Progenitor cell of endocrine pancreas (in vitro differentiated cells): ENCODE data around the gene PTPN20. TPM values are rescaled to one million over a fixed set of nuclear protein-coding genes. Genes with fewer than 3 reads are reported as not detected.

Experiments
- DNase-seq: peaks from one replicate; pipeline ENCODE4 v3.0.0; 2021; ENCODE audit warnings: low spot score; ENCODE audit not compliant: unreplicated experiment
- H3K27ac Mint-ChIP-seq: 2 replicates; pipeline ENCODE4 v1.8.0; 2021; ENCODE audit warnings: mild to moderate bottlenecking, moderate library complexity, mixed read lengths
- H3K27me3 Mint-ChIP-seq: 2 replicates; pipeline ENCODE4 v1.8.0; 2021; ENCODE audit warnings: mixed read lengths
- H3K36me3 Mint-ChIP-seq: 2 replicates; pipeline ENCODE4 v1.8.0; 2022; ENCODE audit warnings: mixed read lengths; ENCODE audit not compliant: insufficient read depth
- H3K4me1 Mint-ChIP-seq: 2 replicates; pipeline ENCODE4 v1.8.0; 2021; ENCODE audit warnings: low read depth, mixed read lengths
- H3K4me3 Mint-ChIP-seq: 2 replicates; pipeline ENCODE4 v1.8.0; 2021; ENCODE audit warnings: low read depth, mild to moderate bottlenecking, moderate library complexity, mixed read lengths
- H3K9me3 Mint-ChIP-seq: 2 replicates; pipeline ENCODE4 v1.8.0; 2021; ENCODE audit warnings: low read depth, mixed read lengths
- CTCF ChIP-seq: fragments of 200-600 bp; sonication (generic); IDR thresholded peaks from one replicate; pipeline ENCODE4 v1.5.0; 2021; ENCODE audit warnings: antibody characterized with exemption, mild to moderate bottlenecking; ENCODE audit not compliant: unreplicated experiment
- total RNA-seq: library from RNA; stranded (reverse); gene quantifications from 2 replicates; pipeline ENCODE4 v1.2.1, GENCODE V29; 2021

PTPN20 gene
- total RNA-seq, 1 donor from 2014 or later: 0.55 TPM

- H3K9me3 Mint-ChIP-seq: no peaks in the 10 kb centered on the region
- no peak for TF ChIP-seq CTCF
- no peak overlapping the region for H3K4me3 Mint-ChIP-seq
- H3K36me3 Mint-ChIP-seq: no peaks in the 10 kb centered on the region
- H3K27me3 Mint-ChIP-seq: peaks cover 20% of the 10 kb centered on the region
- no peak overlapping the region for H3K27ac Mint-ChIP-seq
- no peaks in the 10 kb centered on the region for H3K4me1 Mint-ChIP-seq
- peak; percentile 3 for DNase-seq
Observed at GRCh38 chr10:47050618-47051455, 139.6 kb downstream of the PTPN20 start.

DNA sequence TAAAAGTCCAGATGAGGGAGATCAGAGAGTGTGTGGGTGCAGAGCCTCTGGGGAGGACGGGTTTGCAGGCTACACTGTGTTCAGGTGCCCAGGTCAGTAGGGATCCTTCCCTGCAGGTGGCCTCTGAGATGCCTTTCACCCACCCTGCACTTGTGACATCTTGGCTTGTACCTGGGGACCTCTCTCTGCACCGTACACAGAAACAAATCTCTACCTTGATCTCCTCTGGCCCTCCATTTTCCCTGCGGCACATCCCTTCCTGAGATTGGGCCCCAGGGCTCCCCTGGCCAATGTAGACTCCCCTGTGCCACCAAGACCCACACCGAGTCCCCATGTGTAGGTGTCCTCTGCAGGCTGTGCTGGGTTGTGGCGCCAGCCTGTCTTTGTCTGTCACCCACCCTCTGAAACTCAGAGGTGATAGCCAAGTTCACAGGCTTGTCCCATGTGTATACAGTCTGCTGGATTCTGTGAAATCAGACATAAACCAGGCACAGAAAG is 140.6 kb downstream of the PTPN20 start:
- TF ChIP-seq CTCF: no peak
- Mint-ChIP-seq H3K27me3 (peaks cover 27% of the 10 kb centered on the region), H3K36me3 (no peaks in the 10 kb centered on the region), H3K4me1 (no peaks in the 10 kb centered on the region), H3K9me3 (no peaks in the 10 kb centered on the region), H3K27ac (no peak overlapping the region), H3K4me3 (no peak overlapping the region)
- no peak for DNase-seq
